Measurements from ENCODE around the gene CYP17A1. TPM values are rescaled to one million over a fixed set of nuclear protein-coding genes. Genes with fewer than 3 reads are reported as not detected.
A peak's percentile ranks its signal among the peaks of the same experiment; 100 is the strongest.

Gene CYP17A1
- total and polyA plus RNA-seq, 10 of the 15 experiments (the other 5 are each of a cell fraction or from before 2014, with no cell fraction given) = 2.1 TPM; not detected in 9

DNA sequence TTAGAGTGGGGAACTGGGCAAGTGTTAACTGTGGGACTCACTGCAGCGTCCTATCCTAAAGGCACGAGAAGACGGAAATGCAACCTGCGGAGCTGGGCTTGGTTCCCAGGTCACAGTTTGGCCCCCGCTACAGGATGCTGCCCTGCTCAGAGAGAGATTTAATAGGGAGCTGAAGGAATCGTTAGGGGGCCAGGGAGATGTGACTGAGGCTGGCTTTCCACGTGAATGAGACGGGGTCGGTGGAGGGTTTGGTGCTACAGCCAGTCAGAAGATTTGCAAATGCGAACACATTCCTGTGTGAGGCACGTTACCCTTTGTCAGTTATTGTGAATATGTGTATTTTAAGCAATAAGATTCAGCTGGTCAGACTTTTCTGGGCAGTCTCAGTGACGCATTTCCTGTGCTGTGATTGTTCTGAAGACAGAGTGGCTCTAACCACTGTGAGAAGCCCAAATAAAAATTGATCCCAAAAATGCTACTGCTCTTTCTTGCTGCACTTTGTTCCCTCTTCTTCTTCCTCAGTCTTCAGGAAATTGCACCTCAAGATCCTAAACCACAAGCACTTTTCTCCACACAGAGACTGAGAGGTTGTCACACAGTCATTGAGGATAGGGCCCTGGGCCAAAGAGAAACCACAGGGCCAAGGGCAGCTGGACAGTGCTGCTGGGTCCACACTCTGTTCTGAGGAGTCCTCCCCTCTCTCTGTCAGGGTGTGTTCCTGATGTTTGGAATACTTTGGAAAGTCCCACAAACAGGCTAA is 21.2 kb downstream of the CYP17A1 start:
- Histone ChIP-seq H3K27ac (ENCODE audit: control insufficient read depth, insufficient read depth) (no peak overlapping the region), H3K9me3 (replicated peaks; ENCODE audit: control insufficient read depth, insufficient read depth, low read length) (no peaks in the 10 kb centered on the region), H3K9ac (ENCODE audit: control insufficient read depth, insufficient read depth, low read length) (no peak overlapping the region), H4K20me1 (ENCODE audit: control insufficient read depth, insufficient read depth) (no peaks in the 10 kb centered on the region), H3K4me3 (no peak overlapping the region), H3K79me2 (ENCODE audit: control insufficient read depth, insufficient read depth, low read length) (no peaks in the 10 kb centered on the region), H2AFZ (ENCODE audit: control insufficient read depth, low read depth, low read length) (no peak overlapping the region), H3K4me2 (ENCODE audit: control insufficient read depth, insufficient read depth) (no peak overlapping the region), H3K4me1 (ENCODE audit: control insufficient read depth, insufficient read depth, low read length) (peaks cover 3% of the 10 kb centered on the region), H3K27me3 (replicated peaks in 1 of 2; ENCODE audit: control insufficient read depth in 2 of 2, insufficient read depth in 2 of 2, low read length in 1 of 2) (no peaks in the 10 kb centered on the region), H3K36me3 (ENCODE audit: control insufficient read depth in 2 of 2, insufficient read depth in 2 of 2, low read length in 1 of 2) (peaks cover 13 to 21% of the 10 kb centered on the region in 2 experiments)
- TF ChIP-seq MEF2B (IDR thresholded peaks at IDR 0.05; ENCODE audit: partially characterized antibody, poor library complexity, severe bottlenecking) (no peak), NFIC (IDR thresholded peaks at IDR 0.05; ENCODE audit: low read depth, low read length) (no peak), PAX8 (IDR thresholded peaks at IDR 0.05) (no peak), EZH2 (IDR thresholded peaks at IDR 0.05; ENCODE audit: borderline replicate concordance, control insufficient read depth, low read depth, low read length) (no peak)
- TF ChIP-seq, protein P1, sequence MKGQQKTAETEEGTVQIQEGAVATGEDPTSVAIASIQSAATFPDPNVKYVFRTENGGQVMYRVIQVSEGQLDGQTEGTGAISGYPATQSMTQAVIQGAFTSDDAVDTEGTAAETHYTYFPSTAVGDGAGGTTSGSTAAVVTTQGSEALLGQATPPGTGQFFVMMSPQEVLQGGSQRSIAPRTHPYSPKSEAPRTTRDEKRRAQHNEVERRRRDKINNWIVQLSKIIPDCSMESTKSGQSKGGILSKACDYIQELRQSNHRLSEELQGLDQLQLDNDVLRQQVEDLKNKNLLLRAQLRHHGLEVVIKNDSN (IDR thresholded peaks at IDR 0.05; ENCODE audit: borderline replicate concordance, extremely low read length, insufficient read depth, low read depth, low read length) = no peak
- TF ChIP-seq, protein P2, sequence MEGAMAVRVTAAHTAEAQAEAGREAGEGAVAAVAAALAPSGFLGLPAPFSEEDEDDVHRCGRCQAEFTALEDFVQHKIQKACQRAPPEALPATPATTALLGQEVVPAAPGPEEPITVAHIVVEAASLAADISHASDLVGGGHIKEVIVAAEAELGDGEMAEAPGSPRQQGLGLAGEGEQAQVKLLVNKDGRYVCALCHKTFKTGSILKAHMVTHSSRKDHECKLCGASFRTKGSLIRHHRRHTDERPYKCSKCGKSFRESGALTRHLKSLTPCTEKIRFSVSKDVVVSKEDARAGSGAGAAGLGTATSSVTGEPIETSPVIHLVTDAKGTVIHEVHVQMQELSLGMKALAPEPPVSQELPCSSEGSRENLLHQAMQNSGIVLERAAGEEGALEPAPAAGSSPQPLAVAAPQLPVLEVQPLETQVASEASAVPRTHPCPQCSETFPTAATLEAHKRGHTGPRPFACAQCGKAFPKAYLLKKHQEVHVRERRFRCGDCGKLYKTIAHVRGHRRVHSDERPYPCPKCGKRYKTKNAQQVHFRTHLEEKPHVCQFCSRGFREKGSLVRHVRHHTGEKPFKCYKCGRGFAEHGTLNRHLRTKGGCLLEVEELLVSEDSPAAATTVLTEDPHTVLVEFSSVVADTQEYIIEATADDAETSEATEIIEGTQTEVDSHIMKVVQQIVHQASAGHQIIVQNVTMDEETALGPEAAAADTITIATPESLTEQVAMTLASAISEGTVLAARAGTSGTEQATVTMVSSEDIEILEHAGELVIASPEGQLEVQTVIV (IDR thresholded peaks at IDR 0.05; ENCODE audit: borderline replicate concordance, partially characterized antibody) = no peak
- TF ChIP-seq, protein P3, sequence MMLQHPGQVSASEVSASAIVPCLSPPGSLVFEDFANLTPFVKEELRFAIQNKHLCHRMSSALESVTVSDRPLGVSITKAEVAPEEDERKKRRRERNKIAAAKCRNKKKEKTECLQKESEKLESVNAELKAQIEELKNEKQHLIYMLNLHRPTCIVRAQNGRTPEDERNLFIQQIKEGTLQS (IDR thresholded peaks at IDR 0.05; ENCODE audit: borderline replicate concordance, extremely low read depth, low read depth, low read length) = no peak
- in situ Hi-C loops (cut with MboI) (no loop called here), intact Hi-C loops (cut with micrococcal nuclease; ENCODE audit: unreplicated experiment) (no loop called here)
- 80% methylated on average over 12 of the region's 12 CpGs for WGBS (ENCODE audit: insufficient coverage, insufficient replicate concordance, low lambda C conversion rate, missing lambda C conversion rate)
- ATAC-seq = no peak
- ChIA-PET CTCF (interaction anchor here (0.7 kb wide), 1 partner anchor 77 kb away, joined by 3 read pairs; no protein-coding TSS in a partner anchor), SMC1A (ENCODE audit: uncharacterized antibody, unreplicated experiment) (interaction anchor here (1.6 kb wide), 1 partner anchor 62 kb away, joined by 5 read pairs; no protein-coding TSS in a partner anchor), RAD21 (ENCODE audit: unreplicated experiment) (no interaction called here), POLR2A (interaction anchor here (0.5 kb wide), 1 partner anchor 26 kb away, joined by 4 read pairs; no protein-coding TSS in a partner anchor)
- BruUV-seq (replicated peaks) = no TSS peak
- DNase-seq (ENCODE audit: low read depth, low spot score) = no peak
- peak; percentile 47 for FAIRE-seq

Data from GM12878 (cell line).